ENCODE data around the gene STRC.
A peak's percentile ranks its signal among the peaks of the same experiment; 100 is the strongest.
"Not testable (repeated sequence)": the region's sequence is repeated elsewhere in the genome, so short reads cannot be mapped to it uniquely, and the experiment has no call there.

The STRC gene

GRCh38 chr15:43618700-43619099 is at the start of gene STRC:
TSS of gene STRC (minus strand) at chr15:43618800. CDS start at chr15:43618722, 78 bp downstream.
- not testable (repeated sequence) for DNase-seq (ENCODE audit: low spot score)

GRCh38 chr15:43666177-43666576 is 47.6 kb upstream of the STRC start:
- DNase-seq (ENCODE audit: low spot score) = not testable (repeated sequence)

GRCh38 chr15:43663333-43663732 is 44.7 kb upstream of the STRC start:
- not testable (repeated sequence) for DNase-seq (ENCODE audit: low spot score)

- DNase-seq (ENCODE audit: low spot score) = not testable (repeated sequence)
These were observed 43.7 kb upstream of the STRC start for GRCh38 chr15:43662293-43662692.

GRCh38 chr15:43659727-43660126 is 41.1 kb upstream of the STRC start:
- not testable (repeated sequence) for DNase-seq (ENCODE audit: low spot score)

GRCh38 chr15:43649430-43649926 is 30.9 kb upstream of the STRC start:
- not testable (repeated sequence) for DNase-seq (ENCODE audit: low spot score)

- no peak for DNase-seq (ENCODE audit: low spot score)
These were observed 30.2 kb upstream of the STRC start, which contains the start of gene CATSPER2 for GRCh38 chr15:43648649-43649429. TSS of gene CATSPER2 (minus strand) at chr15:43648844. CDS start at chr15:43648061, 783 bp downstream.

GRCh38 chr15:43638464-43639204 is 20.0 kb upstream of the STRC start:
- not testable (repeated sequence) for DNase-seq (ENCODE audit: low spot score)

- DNase-seq (ENCODE audit: low spot score) = not testable (repeated sequence)
These were observed 8.3 kb upstream of the STRC start for GRCh38 chr15:43626937-43627336.

- DNase-seq (ENCODE audit: low spot score) = no peak
These were observed 6.5 kb upstream of the STRC start for GRCh38 chr15:43625106-43625505.

GRCh38 chr15:43622068-43622799 is 3.6 kb upstream of the STRC start:
- DNase-seq (ENCODE audit: low spot score) = peak; percentile 18

- not testable (repeated sequence) for DNase-seq (ENCODE audit: low spot score)
These were observed 850 bp downstream of the STRC start for GRCh38 chr15:43617750-43618149.

- DNase-seq (ENCODE audit: low spot score) = peak; percentile 34
These were observed 16.4 kb downstream of the STRC start for GRCh38 chr15:43602233-43602632.

- not testable (repeated sequence) for DNase-seq (ENCODE audit: low spot score)
These were observed 18.4 kb downstream of the STRC start for GRCh38 chr15:43600200-43600599.

- not testable (repeated sequence) for DNase-seq (ENCODE audit: low spot score)
These were observed 19.5 kb downstream of the STRC start for GRCh38 chr15:43599131-43599530.

- not testable (repeated sequence) for DNase-seq (ENCODE audit: low spot score)
These were observed 25.0 kb downstream of the STRC start, which contains the start of gene CKMT1B for GRCh38 chr15:43593328-43594190. TSS of gene CKMT1B (plus strand) at chr15:43594027. CDS start at chr15:43594219, 192 bp downstream.

- DNase-seq (ENCODE audit: low spot score) = not testable (repeated sequence)
These were observed 25.8 kb downstream of the STRC start for GRCh38 chr15:43592841-43593240.

- DNase-seq (ENCODE audit: low spot score) = not testable (repeated sequence)
These were observed 28.7 kb downstream of the STRC start, which contains the start of gene PPIP5K1 for GRCh38 chr15:43589778-43590466. TSS of gene PPIP5K1 (minus strand) at chr15:43590208. CDS start at chr15:43584504, 5,704 bp downstream.

GRCh38 chr15:43574607-43575006 is 44.0 kb downstream of the STRC start:
- DNase-seq (ENCODE audit: low spot score) = not testable (repeated sequence)

- not testable (repeated sequence) for DNase-seq (ENCODE audit: low spot score)
These were observed 52.0 kb downstream of the STRC start for GRCh38 chr15:43566615-43567014.

All from LoVo (cell line).